NCI-H2081 treated with DMSO at 0.1 percent for 48 hours (cell line): ENCODE results near the gene HOXC13.

Source experiments
- DNase-seq: peaks from one replicate; lab custom pipeline; 2025; lab: John Stamatoyannopoulos, UW

HOXC13 gene

DNA sequence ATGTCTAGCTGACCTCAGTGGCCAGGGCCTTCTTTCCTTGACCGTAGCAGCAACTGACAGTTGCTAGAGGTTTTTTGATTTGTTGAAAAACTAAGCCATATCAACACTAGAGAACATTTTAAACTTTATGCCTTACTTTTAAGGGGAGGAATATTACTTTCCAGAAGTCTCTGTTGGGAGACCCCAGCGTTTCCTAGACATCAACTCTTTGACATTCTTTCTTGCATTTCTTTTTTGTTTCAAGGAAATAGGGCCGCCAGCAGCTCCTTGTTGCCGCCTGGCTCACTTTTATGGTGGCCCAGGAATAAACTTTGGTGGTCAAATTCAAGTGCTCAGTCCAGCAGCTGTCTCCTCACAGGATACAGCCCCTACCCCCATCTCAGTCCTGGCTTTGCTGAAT lies 31.8 kb downstream of the HOXC13 start:
- no peak for DNase-seq

DNA sequence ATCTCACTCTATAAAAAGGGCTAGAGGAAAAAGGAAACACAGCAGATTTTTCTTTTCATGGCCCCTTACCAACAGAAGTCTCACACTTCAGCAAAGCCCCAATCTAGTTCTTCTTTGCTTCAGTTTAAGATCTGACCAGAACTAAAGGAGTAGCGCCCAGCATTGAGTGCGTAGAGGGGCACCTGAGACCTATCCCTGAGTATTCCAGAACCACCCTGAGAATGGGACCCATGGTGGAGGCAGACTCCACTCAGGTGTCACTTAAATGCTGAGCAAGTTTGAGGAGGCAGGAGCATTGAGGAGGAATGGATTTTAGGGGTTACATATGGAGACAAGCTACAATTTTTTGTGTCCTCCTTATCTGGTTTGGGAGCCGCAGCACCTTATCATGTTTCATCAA lies 32.5 kb downstream of the HOXC13 start:
- DNase-seq, result no peak

DNA sequence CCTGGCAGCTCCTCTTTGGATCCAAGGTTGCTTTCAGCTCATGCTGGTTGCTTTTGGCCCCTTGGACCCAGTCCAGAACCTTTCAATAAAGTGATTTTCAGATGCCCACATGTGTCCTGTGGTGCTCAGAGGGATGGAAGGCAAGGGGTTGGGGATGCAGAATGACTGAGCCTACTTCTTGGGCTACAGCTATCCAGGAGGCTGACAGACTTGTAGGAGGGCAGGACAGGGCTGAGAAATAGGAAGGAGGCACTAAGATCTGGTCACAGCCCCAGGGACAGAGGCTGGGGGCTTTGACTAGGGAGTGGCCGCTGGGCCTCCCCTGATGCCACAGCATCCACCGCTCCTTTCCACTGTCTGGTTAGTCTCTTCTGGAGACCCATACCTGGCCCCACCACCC lies 33.1 kb downstream of the HOXC13 start:
- no peak for DNase-seq

DNA sequence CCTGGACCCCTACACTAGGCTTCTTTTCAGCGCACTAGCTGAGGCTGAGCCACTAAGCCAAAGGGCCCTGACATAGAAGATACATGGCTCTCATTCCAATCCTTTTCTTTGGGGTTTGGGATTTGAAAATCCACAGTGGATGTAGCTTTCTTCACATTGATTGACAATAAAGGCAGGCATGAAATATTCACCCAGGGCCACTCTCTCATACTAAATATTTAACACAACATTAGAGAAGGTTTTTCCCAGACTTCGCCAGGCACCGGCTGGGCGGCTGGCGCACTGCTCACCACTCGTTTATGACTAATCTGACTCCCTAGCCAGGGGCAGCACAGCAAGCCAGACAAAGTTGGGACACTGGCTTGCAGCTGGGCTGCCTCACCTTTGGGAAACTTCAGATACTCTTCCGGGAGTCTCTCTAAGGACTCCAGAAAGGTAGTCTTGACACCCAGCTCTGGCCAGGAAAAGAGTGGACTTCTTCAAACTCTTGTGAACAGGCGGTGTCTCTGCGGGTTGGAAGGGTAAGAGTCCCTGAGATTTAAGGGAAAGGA lies 33.6 kb downstream of the HOXC13 start:
- DNase-seq, result no peak

DNA sequence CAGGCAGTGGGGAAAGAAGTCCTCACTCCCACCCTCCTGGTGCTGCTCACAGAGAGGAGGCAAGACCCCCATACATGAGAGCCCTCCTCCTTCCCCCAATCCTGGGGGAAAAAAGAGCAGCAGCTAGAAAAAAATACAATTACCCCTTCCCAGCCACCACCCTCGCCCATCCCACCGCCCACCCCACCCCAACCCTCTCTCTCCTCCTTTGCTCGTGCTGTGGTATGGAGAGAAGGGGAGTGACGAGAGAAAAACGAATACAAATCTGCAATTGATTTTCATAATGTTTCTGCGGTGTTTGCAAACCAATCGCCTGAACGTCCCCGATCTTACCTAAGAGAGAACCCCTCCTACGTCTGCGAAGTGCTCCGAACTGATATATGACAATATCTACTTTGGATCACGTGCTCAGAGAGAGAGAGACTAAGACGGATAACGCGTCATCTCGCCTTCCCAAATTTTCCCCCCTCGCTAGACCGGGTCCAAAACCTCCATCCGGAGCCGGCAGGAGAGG lies 34.1 kb downstream of the HOXC13 start, which contains the start of gene HOXC11:
Gene HOXC11, plus strand, starts transcription at position 405 of the 514 bp plus-strand sequence. CDS start 116 bp downstream, outside the sequence.
- DNase-seq, result no peak

DNA sequence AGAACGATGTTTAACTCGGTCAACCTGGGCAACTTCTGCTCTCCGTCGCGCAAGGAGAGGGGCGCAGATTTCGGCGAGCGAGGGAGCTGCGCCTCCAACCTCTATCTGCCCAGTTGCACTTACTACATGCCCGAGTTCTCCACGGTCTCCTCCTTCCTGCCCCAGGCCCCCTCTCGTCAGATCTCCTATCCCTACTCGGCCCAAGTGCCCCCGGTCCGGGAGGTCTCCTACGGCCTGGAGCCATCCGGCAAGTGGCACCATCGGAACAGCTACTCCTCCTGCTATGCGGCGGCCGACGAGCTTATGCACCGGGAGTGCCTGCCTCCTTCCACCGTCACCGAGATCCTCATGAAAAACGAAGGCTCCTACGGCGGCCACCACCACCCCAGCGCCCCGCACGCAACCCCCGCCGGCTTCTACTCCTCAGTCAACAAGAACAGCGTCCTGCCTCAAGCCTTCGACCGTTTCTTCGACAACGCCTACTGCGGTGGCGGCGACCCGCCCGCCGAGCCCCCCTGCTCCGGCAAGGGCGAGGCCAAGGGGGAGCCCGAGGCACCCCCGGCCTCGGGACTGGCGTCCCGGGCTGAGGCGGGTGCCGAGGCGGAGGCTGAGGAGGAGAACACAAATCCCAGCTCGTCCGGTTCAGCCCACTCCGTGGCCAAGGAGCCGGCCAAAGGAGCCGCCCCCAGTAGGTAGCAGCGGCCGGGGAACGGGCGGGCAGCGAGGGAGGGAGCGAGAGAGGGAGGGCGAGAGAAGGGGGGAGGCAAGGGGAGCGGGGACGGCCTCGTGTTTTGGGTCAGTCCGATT lies 34.8 kb downstream of the HOXC13 start:
- DNase-seq, result no peak

DNA sequence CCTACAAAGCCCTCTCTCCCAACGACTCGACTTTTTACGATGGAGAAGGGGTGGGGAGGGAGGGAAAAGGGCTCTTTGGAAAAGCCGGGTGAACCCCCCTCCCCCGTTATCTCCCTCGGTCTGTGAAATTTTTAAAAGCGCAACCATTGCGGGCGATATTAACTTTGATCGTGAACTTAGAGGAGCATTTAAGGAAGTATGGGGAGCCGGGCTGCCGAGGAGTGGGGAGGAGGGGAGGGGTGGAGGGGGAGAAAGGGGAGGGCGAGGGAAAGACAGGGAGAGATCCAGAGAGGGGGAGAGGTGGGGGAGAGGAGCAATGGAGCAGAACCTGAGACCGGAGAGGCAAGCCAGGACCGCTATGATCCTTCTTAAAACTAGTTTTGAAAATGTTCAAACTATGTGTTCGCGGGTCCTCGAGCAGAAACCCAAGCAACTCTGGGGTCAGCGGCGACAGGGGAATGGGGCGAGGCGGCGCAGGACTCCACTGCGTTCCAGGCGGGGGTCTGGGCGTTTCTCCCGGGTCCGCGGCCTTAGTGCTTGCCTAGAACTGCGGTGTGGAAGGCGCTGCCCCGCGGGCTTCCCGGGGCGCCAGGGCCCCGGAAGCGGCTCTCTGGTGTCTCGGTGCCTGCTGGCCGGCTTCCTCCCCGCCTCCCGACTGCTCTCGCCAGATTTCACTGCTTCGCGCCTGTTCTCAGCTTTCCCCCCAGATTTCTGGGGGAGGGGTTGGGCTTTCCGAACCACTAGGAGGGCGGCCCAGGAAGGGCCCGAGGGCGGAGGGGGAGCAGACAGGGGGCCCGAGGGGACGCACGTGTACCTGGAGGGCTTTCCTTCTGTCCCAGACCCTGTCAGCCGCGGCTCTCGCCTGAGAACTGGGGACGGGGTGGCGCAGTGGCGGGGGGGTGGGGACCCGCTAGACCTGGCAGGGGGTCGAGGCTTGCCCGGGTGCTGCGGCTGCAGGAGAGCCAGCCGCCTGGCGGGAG lies 35.7 kb downstream of the HOXC13 start, which contains the start of gene HOTAIR:
Gene HOTAIR, minus strand, starts transcription at position 871 of the 980 bp plus-strand sequence.
- DNase-seq, result no peak

DNA sequence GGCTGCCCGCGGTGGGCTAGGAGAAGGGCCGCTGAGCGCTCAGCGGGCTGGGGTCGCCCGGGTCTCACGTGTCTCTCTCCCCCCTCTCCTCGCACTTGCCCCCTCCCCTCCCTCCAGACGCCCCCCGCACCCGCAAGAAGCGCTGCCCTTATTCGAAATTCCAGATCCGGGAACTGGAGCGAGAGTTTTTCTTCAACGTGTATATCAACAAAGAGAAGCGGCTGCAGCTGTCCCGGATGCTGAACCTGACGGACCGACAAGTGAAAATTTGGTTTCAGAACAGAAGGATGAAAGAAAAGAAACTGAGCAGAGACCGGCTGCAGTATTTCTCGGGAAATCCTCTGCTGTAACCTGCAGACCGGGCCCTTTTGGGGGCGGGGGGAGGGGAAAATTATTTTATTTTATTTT lies 36.4 kb downstream of the HOXC13 start:
- DNase-seq, result no peak

DNA sequence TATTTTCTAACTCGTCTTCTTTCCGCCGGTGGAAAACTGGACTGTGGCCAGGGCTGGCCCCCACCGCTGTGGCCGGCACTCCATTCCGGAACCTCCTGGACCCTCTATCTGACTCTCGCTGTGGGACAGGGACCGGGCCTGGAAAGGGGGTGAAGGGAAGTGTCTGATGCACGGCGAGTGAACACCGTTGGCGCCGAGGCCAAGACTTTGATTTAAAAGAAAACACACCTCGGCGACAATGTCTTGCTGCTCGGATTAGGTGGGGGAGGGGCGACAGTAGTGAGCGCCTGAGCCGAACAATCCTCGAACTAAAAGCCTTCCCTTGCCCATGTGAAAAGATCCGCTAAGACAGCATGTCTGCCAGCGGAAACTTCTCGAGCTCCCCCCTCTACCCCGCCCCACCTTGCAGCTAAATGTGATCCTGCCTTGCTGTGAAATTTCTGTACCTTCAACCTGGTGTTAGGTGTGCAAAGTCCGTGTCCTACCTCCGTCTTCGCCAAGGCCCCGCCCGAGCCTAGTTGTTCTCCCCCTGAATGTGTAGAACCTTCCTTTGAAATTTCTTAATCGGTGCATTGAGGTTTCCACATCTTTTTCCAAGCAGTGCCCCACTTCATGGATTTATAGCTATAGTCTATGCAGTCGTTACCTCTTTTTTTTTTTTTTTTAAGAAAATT lies 37.0 kb downstream of the HOXC13 start:
- DNase-seq, result no peak

DNA sequence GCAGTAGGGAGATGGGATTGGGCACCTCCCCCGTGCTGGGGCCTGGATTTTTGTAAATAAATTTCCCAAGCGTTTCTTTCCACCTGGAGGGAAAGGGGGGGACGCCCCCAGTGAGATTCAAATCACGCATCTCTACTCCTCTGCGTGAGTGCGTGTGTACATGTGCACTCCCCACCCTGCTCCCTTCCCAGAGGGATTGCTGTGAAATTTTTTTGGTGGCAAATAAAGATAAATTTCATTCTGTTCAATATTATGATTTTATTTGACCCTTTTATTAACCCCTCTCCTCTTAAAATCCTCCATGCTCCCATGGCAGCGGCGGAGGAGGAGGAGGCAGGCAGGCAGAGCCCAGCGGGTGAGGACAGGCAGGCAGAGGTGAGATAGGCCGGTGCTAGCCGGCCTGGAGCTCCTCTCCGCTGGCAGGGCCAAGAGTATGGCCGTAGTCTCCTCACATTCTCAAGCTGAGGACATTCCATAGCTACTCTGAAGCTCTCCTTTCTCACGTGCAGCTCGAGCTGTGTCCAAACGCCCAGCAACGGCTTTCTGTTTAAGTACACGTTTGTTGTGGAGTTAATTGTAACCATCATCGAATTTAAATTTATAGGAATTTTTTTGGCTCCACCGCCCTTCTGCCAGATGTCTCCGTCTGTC lies 37.7 kb downstream of the HOXC13 start:
- no peak for DNase-seq

DNA sequence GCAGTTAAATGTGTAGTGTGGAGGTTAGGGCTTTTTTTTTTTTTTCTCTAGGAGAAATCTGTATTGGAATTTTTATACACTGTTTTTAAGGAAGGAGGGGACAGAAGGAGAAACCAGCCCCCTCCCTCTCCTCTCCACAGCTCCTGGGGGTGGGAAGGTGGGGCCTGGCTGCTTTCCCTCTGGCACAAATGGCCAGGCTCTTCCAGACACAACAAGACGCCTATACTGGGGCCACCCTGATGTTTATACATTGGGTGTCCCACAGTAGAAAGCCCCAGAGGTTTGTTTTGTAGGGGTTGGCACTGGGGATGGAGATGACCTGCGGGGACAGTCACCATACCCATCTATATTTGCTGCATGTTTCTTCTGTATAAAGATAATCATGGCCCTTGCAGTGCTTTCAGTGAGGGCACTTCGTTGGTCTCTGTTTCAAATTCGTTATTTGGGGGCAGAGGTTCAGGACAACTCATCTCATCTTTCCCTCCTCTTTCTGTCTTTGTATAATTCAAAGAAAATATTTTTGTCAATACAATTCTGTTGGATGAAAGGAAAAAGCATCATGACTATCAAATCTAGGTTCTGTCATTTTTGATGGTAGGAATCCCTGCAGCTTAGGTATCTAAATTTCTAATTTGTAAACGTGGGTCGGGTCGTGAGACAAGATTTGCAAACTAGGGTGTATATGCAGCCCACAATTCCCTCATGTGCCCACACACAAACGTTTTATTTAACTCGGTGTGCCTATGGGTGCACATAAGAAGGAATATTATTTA lies 38.4 kb downstream of the HOXC13 start:
- DNase-seq, result no peak

DNA sequence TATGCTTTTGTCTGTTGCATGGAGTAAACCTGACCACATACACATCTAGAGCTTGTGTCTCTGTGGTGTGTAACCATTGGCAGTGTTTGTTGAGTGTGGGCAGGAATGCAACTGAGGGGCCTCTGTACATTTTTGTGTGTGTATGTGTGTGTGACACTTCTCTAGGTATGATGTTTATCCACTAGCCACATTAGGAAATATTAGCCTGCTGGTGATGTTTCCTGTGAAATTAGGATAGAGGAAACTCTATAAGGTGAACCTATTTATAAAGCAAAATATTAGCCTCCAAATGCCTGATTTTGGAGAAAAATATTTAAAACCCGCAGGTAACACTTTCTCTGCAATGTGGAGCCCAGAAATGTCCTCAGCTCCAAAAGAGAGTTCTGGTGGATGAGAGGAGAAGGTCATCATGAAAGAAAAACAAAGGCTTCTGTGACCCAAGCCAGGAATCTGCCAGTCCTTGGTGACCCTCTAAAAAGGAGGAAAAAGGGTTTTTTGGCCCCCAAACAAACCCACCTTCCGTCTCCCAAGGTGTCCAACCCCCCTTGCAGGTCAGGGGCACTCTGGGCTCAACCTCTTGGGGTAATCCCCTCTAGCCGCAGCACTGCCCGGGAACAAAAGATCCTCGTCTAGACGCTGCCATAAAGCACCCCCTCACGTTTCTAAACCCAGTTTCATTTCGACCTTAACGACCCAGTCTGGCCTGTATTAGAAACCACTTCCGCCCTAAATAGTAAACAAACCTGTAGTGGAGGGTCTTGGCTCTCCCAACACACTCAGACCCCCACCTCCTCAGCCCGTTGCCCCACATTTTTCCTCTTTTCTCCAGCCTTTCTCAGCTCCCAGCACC lies 39.2 kb downstream of the HOXC13 start:
- DNase-seq, result no peak

DNA sequence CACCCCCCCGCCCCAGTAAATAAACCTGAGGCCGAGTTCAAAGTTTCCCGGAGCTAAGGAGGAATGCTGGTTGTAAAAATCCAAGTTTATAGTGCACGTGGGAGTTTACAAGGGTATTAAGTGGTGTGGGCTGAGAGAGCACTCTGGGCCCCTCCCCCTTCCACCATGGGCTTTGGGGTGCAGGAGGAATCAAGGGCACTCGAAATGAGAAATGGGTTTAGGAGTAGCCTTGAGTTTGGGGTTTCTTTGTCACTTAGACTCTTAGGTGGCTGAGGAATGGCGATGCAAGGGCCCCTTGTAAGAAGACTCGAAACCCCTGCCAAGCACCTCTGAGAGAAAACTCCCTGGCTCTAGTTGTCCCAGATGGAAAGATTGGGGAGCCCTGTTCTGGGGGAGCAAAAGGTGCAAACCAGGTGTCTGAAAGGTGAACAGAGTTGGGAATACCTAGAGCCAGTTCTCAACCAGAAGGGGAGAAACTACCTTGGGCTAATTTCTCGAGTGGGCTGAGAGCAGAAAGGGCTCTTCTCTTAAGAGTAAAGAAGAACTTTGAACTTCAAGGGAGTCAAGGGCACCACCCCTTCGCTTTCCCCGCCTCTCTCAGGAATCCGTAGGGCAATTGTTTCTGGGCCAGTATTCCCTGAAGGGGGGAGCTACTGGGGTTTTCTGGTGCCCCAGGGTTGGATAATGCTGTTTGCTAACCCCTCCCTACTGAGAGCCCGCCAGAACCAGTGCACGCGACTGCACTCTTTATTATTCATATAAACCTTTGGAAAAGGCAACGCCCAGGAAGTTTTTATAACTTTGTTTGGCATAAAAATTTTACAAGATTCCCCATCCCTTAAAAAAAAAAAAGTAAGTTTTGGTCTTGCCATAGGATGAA lies 40.1 kb downstream of the HOXC13 start:
- DNase-seq, result no peak

DNA sequence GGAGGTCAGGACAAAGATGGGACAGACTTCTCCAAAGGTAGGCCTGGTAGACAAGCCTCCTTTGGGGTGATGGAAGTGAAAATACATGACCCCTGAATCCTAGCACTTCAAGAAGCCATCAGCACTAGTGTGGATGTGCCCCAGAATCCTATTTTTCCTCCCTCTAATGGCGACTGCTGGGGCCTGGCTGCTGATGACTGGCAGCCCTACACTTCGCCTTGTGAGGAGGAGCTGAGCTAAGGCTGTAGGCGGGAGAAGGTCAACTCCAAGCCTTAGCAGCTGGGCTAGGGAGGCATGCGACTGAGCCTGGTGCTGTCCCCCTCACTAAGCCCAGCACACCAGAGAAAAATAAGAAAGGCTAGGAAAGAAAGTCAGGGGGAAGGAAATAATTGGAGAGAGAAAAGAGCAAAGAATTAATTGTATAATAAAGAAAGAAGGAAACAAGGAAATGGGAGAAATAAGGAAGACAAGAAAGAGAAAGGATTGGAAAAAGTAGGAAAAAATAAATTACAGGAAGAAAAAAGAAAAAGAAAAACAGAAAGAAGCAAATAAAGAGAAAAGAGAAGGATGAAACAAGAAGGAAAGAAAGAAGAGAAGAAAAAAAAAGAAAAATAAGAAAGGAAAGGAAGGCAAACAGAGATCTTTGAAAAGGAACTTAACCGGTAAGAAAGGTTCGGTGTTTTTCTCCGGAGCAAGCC lies 41.6 kb downstream of the HOXC13 start:
- no peak for DNase-seq

DNA sequence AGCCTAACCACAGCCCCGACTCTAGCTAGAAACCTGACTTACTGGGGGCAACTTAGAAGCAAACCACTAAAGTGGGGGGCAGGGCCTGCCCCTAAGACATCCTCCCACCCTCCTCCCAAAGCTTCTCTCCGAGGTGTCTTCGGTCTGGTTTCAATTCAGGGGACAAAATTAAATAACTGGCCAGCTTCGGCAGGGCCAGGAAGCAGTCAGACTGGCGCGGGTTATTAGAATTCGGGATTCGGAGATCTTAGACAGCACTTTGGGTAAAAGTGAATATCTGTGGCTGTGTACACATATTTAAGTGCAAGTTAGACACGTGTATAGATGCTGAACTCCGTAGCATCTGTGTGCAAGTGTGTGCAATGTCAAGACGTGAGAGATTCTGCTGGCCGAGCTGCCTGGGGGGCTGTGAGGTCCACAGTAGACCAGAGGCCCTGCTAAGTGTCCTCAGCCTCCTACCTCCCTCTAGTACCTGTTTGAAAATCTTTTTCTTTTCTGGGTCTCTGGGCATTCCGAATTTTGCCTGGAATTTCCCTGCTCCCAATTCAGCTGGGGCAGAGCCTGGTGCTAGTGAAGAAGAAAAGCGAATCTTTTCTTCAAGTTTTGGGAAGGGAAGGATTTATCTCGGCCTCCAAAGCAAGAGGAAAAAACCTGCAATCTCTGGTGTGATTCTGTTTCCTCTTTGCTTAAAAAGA lies 42.3 kb downstream of the HOXC13 start:
- no peak for DNase-seq

DNA sequence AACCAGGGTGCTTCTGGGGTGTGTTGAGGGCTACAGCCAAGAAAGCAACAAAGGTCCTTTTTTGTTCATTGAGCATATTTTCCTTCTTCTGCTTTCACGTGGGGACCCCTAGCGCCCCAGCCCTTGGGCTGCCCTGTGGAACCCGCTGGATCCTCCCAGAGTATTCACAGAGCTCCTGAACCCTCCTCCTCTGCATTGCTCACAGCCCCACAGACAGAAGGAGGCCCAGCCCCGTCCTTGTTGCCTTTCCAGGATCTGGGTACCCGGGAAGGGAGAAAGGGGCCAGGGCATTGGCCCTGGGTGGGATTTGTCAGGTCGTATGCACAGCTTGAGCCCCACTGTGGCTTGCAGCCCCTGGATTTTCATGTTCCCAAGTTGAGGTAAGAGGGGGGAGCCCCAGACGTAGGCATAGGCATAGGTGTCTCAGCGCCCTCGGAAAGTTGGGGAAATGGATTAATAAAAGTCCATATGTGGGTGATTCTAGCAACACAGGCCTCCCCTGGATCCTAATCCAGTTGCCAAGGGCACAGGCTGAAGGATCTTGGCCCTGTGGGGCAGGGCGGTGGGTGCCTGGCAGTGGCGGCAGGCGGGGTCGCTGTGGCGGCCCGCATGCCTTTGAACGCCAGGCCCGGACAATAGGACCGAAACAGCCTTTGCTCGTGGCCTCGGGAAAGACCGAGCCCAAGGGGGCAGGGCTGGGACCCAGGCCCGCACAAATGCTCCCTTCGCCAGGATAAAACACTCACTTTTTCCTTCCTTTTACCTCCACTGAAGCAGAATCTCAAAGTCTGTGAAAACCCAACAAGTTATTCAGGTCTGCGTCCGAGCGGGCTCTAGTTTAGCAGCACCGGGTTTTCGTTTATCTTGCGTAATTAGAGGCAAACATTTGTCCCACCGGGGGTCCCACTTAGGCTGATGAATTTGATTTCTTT lies 43.3 kb downstream of the HOXC13 start:
- no peak for DNase-seq
